OCI-LY1 (cell line): Measurements from ENCODE around the gene IGFN1.

Experiments
- CTCF ChIP-seq: fragments of 200-600 bp; sonication (generic), shearing (Covaris generic); IDR thresholded peaks from 2 replicates; pipeline ENCODE4 v1.5.1; 2017; ENCODE audit warnings: mild to moderate bottlenecking, antibody characterized with exemption, low read length, moderate library complexity, mixed read lengths
- EZH2 ChIP-seq: fragments of 200-600 bp; sonication (generic), shearing (Covaris generic); IDR thresholded peaks from 2 replicates; pipeline ENCODE4 v1.8.0; 2017; ENCODE audit warnings: borderline replicate concordance, mixed run types, mild to moderate bottlenecking, antibody characterized with exemption, low read length, moderate library complexity, mixed read lengths

GRCh38 chr1:201180901-201181300, 9.7 kb upstream of the IGFN1 start:
- TF ChIP-seq CTCF = no peak
- no peak for TF ChIP-seq EZH2
